ENCODE measurements around the gene ARHGEF10L.

ARHGEF10L gene

DNA sequence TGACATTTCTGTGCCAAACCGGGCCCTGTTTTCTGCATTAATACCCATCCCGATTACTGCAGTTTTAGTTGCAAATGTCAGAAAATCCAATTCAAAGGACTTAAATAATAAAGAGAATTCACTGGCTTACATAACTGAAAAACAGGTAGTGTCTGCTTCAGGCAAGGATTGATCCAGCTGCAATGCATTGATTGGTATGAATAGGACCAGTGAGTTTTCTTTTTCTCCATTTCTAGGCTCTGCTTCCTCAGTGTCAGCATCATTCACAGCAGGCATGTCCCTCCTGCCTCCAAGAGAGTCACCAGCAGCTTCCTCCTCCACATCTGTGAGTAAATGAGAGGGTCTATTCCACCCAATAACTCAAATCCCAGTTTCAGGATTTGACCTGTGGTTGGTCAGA, 181.9 kb downstream of the ARHGEF10L start:
- no peak for DNase-seq (ENCODE audit: low spot score)
- no peak overlapping the region for H3K27ac ChIP-seq
- TF ChIP-seq, protein P1, sequence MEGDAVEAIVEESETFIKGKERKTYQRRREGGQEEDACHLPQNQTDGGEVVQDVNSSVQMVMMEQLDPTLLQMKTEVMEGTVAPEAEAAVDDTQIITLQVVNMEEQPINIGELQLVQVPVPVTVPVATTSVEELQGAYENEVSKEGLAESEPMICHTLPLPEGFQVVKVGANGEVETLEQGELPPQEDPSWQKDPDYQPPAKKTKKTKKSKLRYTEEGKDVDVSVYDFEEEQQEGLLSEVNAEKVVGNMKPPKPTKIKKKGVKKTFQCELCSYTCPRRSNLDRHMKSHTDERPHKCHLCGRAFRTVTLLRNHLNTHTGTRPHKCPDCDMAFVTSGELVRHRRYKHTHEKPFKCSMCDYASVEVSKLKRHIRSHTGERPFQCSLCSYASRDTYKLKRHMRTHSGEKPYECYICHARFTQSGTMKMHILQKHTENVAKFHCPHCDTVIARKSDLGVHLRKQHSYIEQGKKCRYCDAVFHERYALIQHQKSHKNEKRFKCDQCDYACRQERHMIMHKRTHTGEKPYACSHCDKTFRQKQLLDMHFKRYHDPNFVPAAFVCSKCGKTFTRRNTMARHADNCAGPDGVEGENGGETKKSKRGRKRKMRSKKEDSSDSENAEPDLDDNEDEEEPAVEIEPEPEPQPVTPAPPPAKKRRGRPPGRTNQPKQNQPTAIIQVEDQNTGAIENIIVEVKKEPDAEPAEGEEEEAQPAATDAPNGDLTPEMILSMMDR (IDR thresholded peaks at IDR 0.05): no peak
- H3K4me3 ChIP-seq: no peak overlapping the region

DNA sequence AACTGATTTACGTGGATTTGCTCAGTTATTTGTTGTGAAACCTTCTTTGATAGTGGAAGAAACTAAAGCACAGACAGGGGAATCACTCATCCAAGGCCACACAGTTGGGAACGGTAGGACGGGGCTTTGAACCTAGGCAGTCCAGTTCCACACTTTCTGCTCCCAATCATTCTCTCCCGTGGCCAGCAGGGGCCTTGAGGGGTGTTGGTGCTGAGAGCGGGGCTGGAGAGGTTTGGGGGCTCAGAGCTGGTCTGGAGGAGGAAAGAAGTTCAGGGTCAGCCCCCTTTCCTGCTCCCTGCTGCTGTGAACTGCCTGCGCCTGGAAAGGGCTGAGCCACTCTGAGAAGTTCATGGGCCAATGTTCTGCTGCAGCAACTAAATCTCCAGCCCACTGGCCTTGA, 184.2 kb downstream of the ARHGEF10L start:
- TF ChIP-seq, protein P1 (IDR thresholded peaks at IDR 0.05): no peak
- Histone ChIP-seq H3K27ac (no peak overlapping the region), H3K4me3 (no peak overlapping the region)
- no peak for DNase-seq (ENCODE audit: low spot score)

DNA sequence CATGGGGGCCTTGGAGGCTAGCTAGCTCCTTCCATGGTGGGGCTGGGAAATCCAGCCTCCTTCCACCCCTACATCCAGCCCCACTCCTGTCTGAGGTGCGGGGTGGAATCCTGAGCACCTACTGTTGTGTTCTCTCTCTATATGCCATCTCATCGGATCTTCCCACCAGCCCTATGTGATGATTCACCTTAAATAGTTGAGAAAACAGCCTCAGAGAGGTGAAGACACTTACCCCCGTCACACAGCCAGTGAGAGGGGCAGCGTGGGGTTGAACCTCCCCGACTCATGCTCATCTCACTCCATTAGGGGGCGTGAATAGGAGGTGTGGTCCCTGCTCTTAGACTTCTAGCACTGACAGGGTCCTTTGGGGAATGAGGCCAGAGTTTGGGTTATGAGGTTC, 184.7 kb downstream of the ARHGEF10L start:
- Histone ChIP-seq H3K27ac (no peak overlapping the region), H3K4me3 (no peak overlapping the region)
- DNase-seq (ENCODE audit: low spot score): no peak
- TF ChIP-seq, protein P1 (IDR thresholded peaks at IDR 0.05): no peak

DNA sequence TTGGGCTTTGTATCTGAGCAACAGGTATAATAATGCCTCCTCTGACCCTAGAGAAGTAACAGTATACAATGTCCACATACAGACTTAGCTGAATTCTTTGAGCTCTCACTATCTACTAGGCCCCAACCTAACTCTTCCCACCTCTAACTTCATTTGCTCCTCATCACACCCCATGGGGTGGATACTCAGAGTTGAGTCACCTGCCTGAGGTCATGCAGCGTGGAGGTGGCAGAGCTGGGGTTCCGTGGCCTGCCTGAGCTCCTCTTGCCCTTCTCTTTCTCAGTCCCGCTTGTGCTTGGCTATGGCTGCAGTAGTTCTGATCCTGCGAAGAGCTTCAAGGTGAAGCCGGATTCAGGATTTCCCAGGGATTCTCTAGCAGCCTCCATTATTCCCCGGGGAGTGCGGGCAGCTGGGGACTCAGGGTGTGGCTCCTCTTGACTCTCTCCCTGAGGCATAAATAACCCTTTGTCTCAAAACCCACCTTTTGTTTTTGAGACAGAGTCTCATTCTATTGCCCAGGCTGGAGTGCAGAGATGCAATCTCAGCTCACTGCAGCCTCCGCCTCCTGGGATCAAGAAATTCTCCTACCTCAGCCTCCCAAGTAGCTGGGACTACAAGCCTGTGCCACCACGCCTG, 185.7 kb downstream of the ARHGEF10L start:
- H3K4me3 ChIP-seq: no peak overlapping the region
- TF ChIP-seq, protein P1 (IDR thresholded peaks at IDR 0.05): no peak
- DNase-seq (ENCODE audit: low spot score): no peak
- H3K27ac ChIP-seq: no peak overlapping the region

DNA sequence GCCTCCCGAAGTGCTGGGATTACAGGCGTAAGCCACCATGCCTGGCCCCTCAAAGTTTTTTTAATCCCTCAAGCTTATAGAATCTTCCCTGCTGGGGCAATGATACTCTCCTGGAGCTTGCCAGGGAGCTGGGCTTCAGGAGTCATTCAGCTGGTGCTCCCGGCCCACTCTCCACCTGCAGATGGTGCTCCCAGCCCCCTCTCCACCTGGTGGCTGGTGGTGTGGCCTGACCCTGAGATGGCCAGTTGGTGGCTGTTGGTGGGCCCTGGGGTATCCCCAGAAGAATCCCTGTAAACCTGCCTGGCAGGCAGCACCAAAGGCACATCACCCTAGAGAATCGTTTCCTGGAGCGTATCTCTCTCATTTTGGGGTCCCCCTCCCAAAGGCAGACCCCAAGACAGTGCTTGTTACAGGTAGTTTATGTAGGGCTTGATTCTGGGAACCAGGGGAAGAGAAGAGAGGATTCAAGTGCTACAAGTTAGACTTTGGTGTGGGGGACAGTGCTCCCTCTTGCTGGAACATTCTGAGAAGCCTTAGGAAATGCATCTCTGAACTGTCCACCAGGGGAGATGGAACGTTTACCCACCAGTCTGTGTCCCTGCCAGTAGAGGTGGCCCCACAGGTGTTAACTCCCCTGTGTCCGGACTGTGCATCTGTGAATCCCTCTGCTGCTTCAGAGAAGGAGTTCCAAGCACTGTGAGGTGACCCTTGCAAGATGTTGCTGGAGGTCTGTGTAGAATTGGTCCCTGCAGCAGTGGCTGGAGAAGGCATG, 186.5 kb downstream of the ARHGEF10L start:
- no peak for DNase-seq (ENCODE audit: low spot score)
- TF ChIP-seq, protein P1 (IDR thresholded peaks at IDR 0.05): no peak
- Histone ChIP-seq H3K27ac (no peak overlapping the region), H3K4me3 (no peak overlapping the region)

DNA sequence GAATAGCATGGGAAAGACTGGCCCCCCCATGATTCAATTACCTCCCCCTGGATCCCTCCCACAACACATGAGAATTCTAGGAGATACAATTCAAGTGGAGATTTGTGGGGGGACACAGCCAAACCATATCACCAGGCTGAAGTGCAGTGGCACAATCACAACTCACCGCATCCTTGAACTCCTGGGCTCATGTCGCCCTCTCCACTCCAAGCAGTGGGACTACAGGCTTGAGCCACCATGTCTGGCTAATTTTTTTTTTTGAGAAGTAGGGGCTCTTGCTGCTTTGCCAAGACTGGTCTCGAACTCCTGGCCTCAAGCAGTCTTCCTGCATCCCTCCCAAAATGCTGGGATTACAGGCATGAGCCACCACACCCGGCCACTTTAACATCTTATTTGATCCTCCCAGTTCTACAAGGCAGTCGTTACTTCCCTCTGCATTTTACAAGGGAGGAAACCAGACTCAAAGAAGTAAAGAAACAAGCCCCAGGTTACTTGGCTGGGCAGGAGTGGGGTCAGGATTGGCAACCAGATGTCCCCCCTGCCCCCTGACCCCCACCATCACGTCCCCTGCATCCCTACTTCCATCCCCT, 188.7 kb downstream of the ARHGEF10L start:
- no peak for DNase-seq (ENCODE audit: low spot score)
- no peak overlapping the region for H3K4me3 ChIP-seq
- TF ChIP-seq, protein P1 (IDR thresholded peaks at IDR 0.05): no peak
- no peak overlapping the region for H3K27ac ChIP-seq

Data from coronary artery (tissue), 2 donors.